Natural killer cell (primary cell): ENCODE results near the gene LRRC55. TPM values are rescaled to one million over a fixed set of nuclear protein-coding genes. Genes with fewer than 3 reads are reported as not detected.

Source experiments
- ATAC-seq, 3 donors: fragments of 150-1000 bp in 2 of 3; fragments of 200-7000 bp in 1 of 3; cut with Tn5 transposase; 1 replicate in 1 of 3; 2 replicates in 2 of 3; pipeline ENCODE4 v1.10.0; 2021; ENCODE audit warnings: mild to moderate bottlenecking in 2 of 3, moderate library complexity in 2 of 3
- DNase-seq, 2 donors: peaks; one replicate each; pipeline versions ENCODE4 v3.0.0 to v3.0.0-alpha.2; 2013 to 2021; ENCODE audit warnings: mixed read lengths in 1 of 2
- H3K27ac ChIP-seq: one replicate; pipeline ENCODE4 v1.5.1; 2013; ENCODE audit warnings: mild to moderate bottlenecking, low read length
- H3K27me3 ChIP-seq: one replicate; pipeline ENCODE4 v1.6.1; 2013; ENCODE audit warnings: low read length; ENCODE audit not compliant: control insufficient read depth, insufficient read depth
- H3K36me3 ChIP-seq: one replicate; pipeline ENCODE4 v1.6.1; 2013; ENCODE audit warnings: low read length; ENCODE audit not compliant: control insufficient read depth, insufficient read depth
- H3K4me1 ChIP-seq: one replicate; pipeline ENCODE4 v1.6.1; 2013; ENCODE audit warnings: low read length; ENCODE audit not compliant: control insufficient read depth, insufficient read depth
- H3K4me3 ChIP-seq: one replicate; pipeline ENCODE4 v1.5.1; 2013; ENCODE audit warnings: low read length
- H3K9me3 ChIP-seq: one replicate; pipeline ENCODE4 v1.6.1; 2013; ENCODE audit warnings: low read length; ENCODE audit not compliant: control insufficient read depth, insufficient read depth
- H3K27ac Mint-ChIP-seq, 2 donors: one replicate each; pipeline ENCODE4 v1.8.0; 2022; ENCODE audit warnings: mild to moderate bottlenecking in 2 of 2, mixed read lengths in 2 of 2, moderate library complexity in 1 of 2
- H3K27me3 Mint-ChIP-seq, 2 donors: one replicate each; pipeline ENCODE4 v1.8.0; 2022; ENCODE audit warnings: low read depth in 2 of 2, mixed read lengths in 2 of 2
- H3K36me3 Mint-ChIP-seq: one replicate; pipeline ENCODE4 v1.8.0; 2022; ENCODE audit warnings: mixed read lengths
- H3K4me1 Mint-ChIP-seq, 2 donors: one replicate each; pipeline ENCODE4 v1.8.0; 2022; ENCODE audit warnings: mixed read lengths in 2 of 2
- H3K4me3 Mint-ChIP-seq: one replicate; pipeline ENCODE4 v1.8.0; 2022; ENCODE audit warnings: mild to moderate bottlenecking, moderate library complexity, mixed read lengths
- H3K9me3 Mint-ChIP-seq, 2 donors: one replicate each; pipeline ENCODE4 v1.8.0; 2022; ENCODE audit warnings: mixed read lengths in 2 of 2
- CTCF ChIP-seq: fragments of 200-600 bp; IDR thresholded peaks from one replicate; pipeline ENCODE4 v1.8.0; 2022; ENCODE audit warnings: antibody characterized with exemption
- WGBS: methylation state at CpG from one replicate; pipeline ENCODE4 v1.1.7; 2013; ENCODE audit warnings: missing lambda C conversion rate; ENCODE audit not compliant: insufficient coverage; 5-methylcytosine and 5-hydroxymethylcytosine counted together
- intact Hi-C: fragments of 100-400 bp; cut with micrococcal nuclease; formaldehyde crosslinking; loops from one replicate; pipeline ENCODE4 v1.14.2; 2022
- total RNA-seq, 4 donors: library from RNA; stranded (reverse); fragments of 120-200 nt in 1 of 4; gene quantifications; one replicate each; pipeline versions ENCODE4 v1.2.3 to v1.2.4, GENCODE V29; 2013 to 2022

Gene LRRC55
- total RNA-seq, 3 donors from 2014 or later (not counting 1 experiment from before 2014, with no cell fraction given) = not detected

GRCh38 chr11:57150454-57150917 is 31.3 kb upstream of the LRRC55 start:
- H3K9me3 ChIP-seq = no peaks in the 10 kb centered on the region
- Mint-ChIP-seq H3K27ac (no peak overlapping the region), H3K4me1 (no peaks in the 10 kb centered on the region), H3K36me3 (no peaks in the 10 kb centered on the region), H3K9me3 (no peaks in the 10 kb centered on the region), H3K27me3 (peaks cover 5 to 9% of the 10 kb centered on the region in 2 donors), H3K4me3 (no peak overlapping the region)
- H3K4me3 ChIP-seq = no peak overlapping the region
- H3K27me3 ChIP-seq = no peaks in the 10 kb centered on the region
- H3K27ac ChIP-seq = no peak overlapping the region
- no peak for TF ChIP-seq CTCF
- WGBS = 67% methylated on average over 4 of the region's 4 CpGs
- ATAC-seq = no peak
- no peaks in the 10 kb centered on the region for H3K4me1 ChIP-seq
- intact Hi-C loops = no loop called here
- no peaks in the 10 kb centered on the region for H3K36me3 ChIP-seq
- DNase-seq = no peak

- intact Hi-C loops = no loop called here
- Mint-ChIP-seq H3K4me3 (no peak overlapping the region), H3K4me1 (no peaks in the 10 kb centered on the region), H3K27ac (no peak overlapping the region), H3K9me3 (no peaks in the 10 kb centered on the region), H3K36me3 (no peaks in the 10 kb centered on the region), H3K27me3 (peaks cover 9 to 21% of the 10 kb centered on the region in 2 donors)
- WGBS = 57% methylated on average over 2 of the region's 2 CpGs
- no peak for TF ChIP-seq CTCF
- Histone ChIP-seq H3K9me3 (no peaks in the 10 kb centered on the region), H3K27me3 (no peaks in the 10 kb centered on the region), H3K27ac (no peak overlapping the region), H3K4me1 (no peaks in the 10 kb centered on the region), H3K4me3 (no peak overlapping the region), H3K36me3 (no peaks in the 10 kb centered on the region)
- DNase-seq (no peak), ATAC-seq (no peak)
Measured at GRCh38 chr11:57152134-57152533, 29.6 kb upstream of the LRRC55 start.

- Histone ChIP-seq H3K4me3 (no peak overlapping the region), H3K27ac (no peak overlapping the region), H3K36me3 (no peaks in the 10 kb centered on the region), H3K27me3 (no peaks in the 10 kb centered on the region), H3K4me1 (no peaks in the 10 kb centered on the region), H3K9me3 (no peaks in the 10 kb centered on the region)
- TF ChIP-seq CTCF = no peak
- Mint-ChIP-seq H3K4me3 (no peak overlapping the region), H3K9me3 (no peaks in the 10 kb centered on the region), H3K27ac (no peak overlapping the region), H3K4me1 (no peaks in the 10 kb centered on the region), H3K36me3 (no peaks in the 10 kb centered on the region), H3K27me3 (peaks cover 11 to 25% of the 10 kb centered on the region in 2 donors)
- DNase-seq = no peak
- intact Hi-C loops = no loop called here
- no peak for ATAC-seq
Measured at GRCh38 chr11:57153448-57153847, 28.3 kb upstream of the LRRC55 start.

- ATAC-seq = no peak
- 88% methylated on average over 2 of the region's 2 CpGs for WGBS
- Mint-ChIP-seq H3K9me3 (no peaks in the 10 kb centered on the region), H3K4me1 (no peaks in the 10 kb centered on the region), H3K36me3 (no peaks in the 10 kb centered on the region), H3K27ac (no peak overlapping the region), H3K27me3 (peaks cover 9 to 31% of the 10 kb centered on the region in 2 donors), H3K4me3 (no peak overlapping the region)
- H3K27ac ChIP-seq = no peak overlapping the region
- DNase-seq = no peak
- H3K4me3 ChIP-seq = no peak overlapping the region
- H3K4me1 ChIP-seq = no peaks in the 10 kb centered on the region
- no peaks in the 10 kb centered on the region for H3K9me3 ChIP-seq
- H3K36me3 ChIP-seq = no peaks in the 10 kb centered on the region
- no peaks in the 10 kb centered on the region for H3K27me3 ChIP-seq
- intact Hi-C loops = no loop called here
- TF ChIP-seq CTCF = no peak
Measured at GRCh38 chr11:57154739-57155138, 27.0 kb upstream of the LRRC55 start.
